ENCODE data around the gene RUNX1.
"Not testable (repeated sequence)": the region's sequence is repeated elsewhere in the genome, so short reads cannot be mapped to it uniquely, and the experiment has no call there.

RUNX1 gene

GRCh38 chr21:34996304-34997101 lies 52.6 kb downstream of the RUNX1 start:
- ChIA-PET POLR2A (no interaction called here), CTCF (no interaction called here)
- TF ChIP-seq TARDBP (IDR thresholded peaks at IDR 0.05), result no peak
- TF ChIP-seq PKNOX1 (IDR thresholded peaks at IDR 0.05), result no peak
- no peak for TF ChIP-seq CTBP1 (IDR thresholded peaks at IDR 0.05; ENCODE audit: borderline replicate concordance)
- TF ChIP-seq L3MBTL2 (conservative IDR thresholded peaks at IDR 0.05), result no peak
- TF ChIP-seq NFRKB (IDR thresholded peaks at IDR 0.05), result no peak
- TF ChIP-seq SP1 (IDR thresholded peaks at IDR 0.05), result no peak
- TF ChIP-seq ELF4 (IDR thresholded peaks at IDR 0.05), result no peak
- no peak for TF ChIP-seq SUZ12 (IDR thresholded peaks at IDR 0.05)
- TF ChIP-seq ZNF384 (IDR thresholded peaks at IDR 0.05), result no peak
- TF ChIP-seq FOXA1 (IDR thresholded peaks at IDR 0.05), result no peak
- TF ChIP-seq ARNT (IDR thresholded peaks at IDR 0.05), result no peak
- TF ChIP-seq FOXK2 (IDR thresholded peaks at IDR 0.05), result no peak
- TF ChIP-seq FOXM1 (IDR thresholded peaks at IDR 0.05; ENCODE audit: borderline replicate concordance), result no peak
- TF ChIP-seq BHLHE40 (IDR thresholded peaks at IDR 0.05; ENCODE audit: borderline replicate concordance), result no peak
- TF ChIP-seq HDGF (IDR thresholded peaks at IDR 0.05; ENCODE audit: borderline replicate concordance), result no peak
- TF ChIP-seq LEF1 (IDR thresholded peaks at IDR 0.05; ENCODE audit: borderline replicate concordance), result no peak
- no peak for DNase-seq (ENCODE audit: extremely low spot score)

GRCh38 chr21:34995979-34996303 lies 53.2 kb downstream of the RUNX1 start:
- ChIA-PET CTCF (no interaction called here), POLR2A (no interaction called here)
- DNase-seq (ENCODE audit: extremely low spot score), result no peak
- TF ChIP-seq FOXA1 (IDR thresholded peaks at IDR 0.05), result no peak
- TF ChIP-seq HDGF (IDR thresholded peaks at IDR 0.05; ENCODE audit: borderline replicate concordance), result no peak

- ChIA-PET POLR2A (no interaction called here), CTCF (no interaction called here)
- TF ChIP-seq ELF4 (IDR thresholded peaks at IDR 0.05) (no peak), L3MBTL2 (conservative IDR thresholded peaks at IDR 0.05) (no peak)
Observed at GRCh38 chr21:34994766-34995631, 54.1 kb downstream of the RUNX1 start.

GRCh38 chr21:34993521-34993921 lies 55.6 kb downstream of the RUNX1 start:
- DNase-seq (ENCODE audit: extremely low spot score); POLR2A ChIA-PET; CTCF ChIA-PET: not testable (repeated sequence)

More at GRCh38 chr21:34994766-34995631, 54.1 kb downstream of the RUNX1 start:
- no peak for DNase-seq (ENCODE audit: extremely low spot score)

GRCh38 chr21:34992736-34993398 lies 56.2 kb downstream of the RUNX1 start:
- no peak for DNase-seq (ENCODE audit: extremely low spot score)
- TF ChIP-seq LEF1 (IDR thresholded peaks at IDR 0.05; ENCODE audit: borderline replicate concordance), result no peak
- no peak for TF ChIP-seq TARDBP (IDR thresholded peaks at IDR 0.05)
- ChIA-PET POLR2A (no interaction called here), CTCF (interaction anchor here (0.7 kb wide), 1 partner anchor 111 kb away, joined by 6 read pairs; no protein-coding TSS in a partner anchor)

GRCh38 chr21:34992180-34992579 lies 56.9 kb downstream of the RUNX1 start:
- POLR2A ChIA-PET, result no interaction called here
- DNase-seq (ENCODE audit: extremely low spot score), result no peak
- CTCF ChIA-PET, result interaction anchor here (0.7 kb wide), 1 partner anchor 111 kb away, joined by 6 read pairs; no protein-coding TSS in a partner anchor
- no peak for TF ChIP-seq ZNF384 (IDR thresholded peaks at IDR 0.05)
- no peak for TF ChIP-seq SUZ12 (IDR thresholded peaks at IDR 0.05)
- no peak for TF ChIP-seq FOXK2 (IDR thresholded peaks at IDR 0.05)
- no peak for TF ChIP-seq LEF1 (IDR thresholded peaks at IDR 0.05; ENCODE audit: borderline replicate concordance)
- TF ChIP-seq L3MBTL2 (conservative IDR thresholded peaks at IDR 0.05), result no peak
- no peak for TF ChIP-seq HDGF (IDR thresholded peaks at IDR 0.05; ENCODE audit: borderline replicate concordance)
- no peak for TF ChIP-seq CTBP1 (IDR thresholded peaks at IDR 0.05; ENCODE audit: borderline replicate concordance)
- no peak for TF ChIP-seq FOXA1 (IDR thresholded peaks at IDR 0.05)
- TF ChIP-seq TARDBP (IDR thresholded peaks at IDR 0.05), result no peak
- no peak for TF ChIP-seq BHLHE40 (IDR thresholded peaks at IDR 0.05; ENCODE audit: borderline replicate concordance)

GRCh38 chr21:34991366-34991957 lies 57.6 kb downstream of the RUNX1 start:
- POLR2A ChIA-PET, result no interaction called here
- TF ChIP-seq SUZ12 (IDR thresholded peaks at IDR 0.05), result no peak
- CTCF ChIA-PET, result no interaction called here

GRCh38 chr21:34990842-34991241 lies 58.3 kb downstream of the RUNX1 start:
- ChIA-PET POLR2A (no interaction called here), CTCF (no interaction called here)
- TF ChIP-seq FOXK2 (IDR thresholded peaks at IDR 0.05) (no peak), ELF4 (IDR thresholded peaks at IDR 0.05) (no peak), NFRKB (IDR thresholded peaks at IDR 0.05) (no peak), SUZ12 (IDR thresholded peaks at IDR 0.05) (no peak), FOXA1 (IDR thresholded peaks at IDR 0.05) (no peak), ZNF384 (IDR thresholded peaks at IDR 0.05) (no peak), SP1 (IDR thresholded peaks at IDR 0.05) (no peak)
- no peak for DNase-seq (ENCODE audit: extremely low spot score)

More at GRCh38 chr21:34991366-34991957, 57.6 kb downstream of the RUNX1 start:
- no peak for DNase-seq (ENCODE audit: extremely low spot score)

All from HEK293T (cell line).